Tibial artery (tissue), 4 donors: ENCODE measurements around the gene EXOC3L4.

ENCODE experiments used
- DNase-seq, 2 donors: peaks; one replicate each; pipeline ENCODE4 v3.0.0-alpha.2; 2019
- H3K27ac ChIP-seq, 2 donors: fragments of 200-600 bp; sonication (generic) in 1 of 2; 1 replicate in 1 of 2; 2 replicates in 1 of 2; pipeline ENCODE4 v1.5.1; 2018 to 2019; ENCODE audit warnings: mild to moderate bottlenecking in 1 of 2
- H3K27me3 ChIP-seq, 2 donors: fragments of 200-600 bp; sonication (generic) in 1 of 2; one replicate each; pipeline versions ENCODE4 v1.5.1 to v1.6.0; 2016 to 2019
- H3K36me3 ChIP-seq, 3 donors: fragments of 200-600 bp; sonication (generic) in 2 of 3; one replicate each; pipeline ENCODE4 v1.5.1; 2016 to 2019; ENCODE audit warnings: mild to moderate bottlenecking in 2 of 3
- H3K4me1 ChIP-seq, 4 donors: fragments of 200-600 bp; sonication (generic) in 2 of 4; 1 replicate in 3 of 4; 2 replicates in 1 of 4; pipeline ENCODE4 v1.5.1; 2016 to 2019
- H3K4me3 ChIP-seq, 2 donors: fragments of 200-600 bp; sonication (generic) in 1 of 2; 1 replicate in 1 of 2; 2 replicates in 1 of 2; pipeline ENCODE4 v1.5.1; 2018 to 2019; ENCODE audit warnings: mild to moderate bottlenecking in 2 of 2
- H3K9me3 ChIP-seq, 3 donors: fragments of 200-600 bp; sonication (generic) in 1 of 3; one replicate each; pipeline ENCODE4 v1.5.1; 2016 to 2019
- CTCF ChIP-seq, 2 experiments: fragments of 200-600 bp in 1 of 2; fragments of 450-650 bp in 1 of 2; IDR thresholded peaks; one replicate each; pipeline ENCODE4 v1.5.1; 2017 to 2019; ENCODE audit warnings: antibody characterized with exemption in 2 of 2, mild to moderate bottlenecking in 1 of 2, moderate library complexity in 1 of 2
- intact Hi-C: fragments of 100-400 bp; cut with DNase I; formaldehyde crosslinking; loops from one replicate; pipeline ENCODE4 v1.15.0; 2023; ENCODE audit warnings: low total_unique reads

The EXOC3L4 gene

GRCh38 chr14:103086771-103087342 is 7.7 kb upstream of the EXOC3L4 start:
- H3K36me3 ChIP-seq, result no peaks in the 10 kb centered on the region
- no peak overlapping the region for H3K27ac ChIP-seq
- peaks cover 0 to 84% of the 10 kb centered on the region in 2 donors for H3K27me3 ChIP-seq
- DNase-seq, result no peak
- H3K9me3 ChIP-seq, result no peaks in the 10 kb centered on the region
- H3K4me1 ChIP-seq, result peaks cover 0 to 20% (median 14%) of the 10 kb centered on the region in 4 donors
- TF ChIP-seq CTCF (IDR thresholded peaks at IDR 0.05), result no peak
- H3K4me3 ChIP-seq, result no peak overlapping the region
- intact Hi-C loops, result no loop called here

- TF ChIP-seq CTCF (IDR thresholded peaks at IDR 0.05), result no peak
- DNase-seq, result no peak
- H3K4me1 ChIP-seq, result peaks cover 0 to 21% (median 14%) of the 10 kb centered on the region in 4 donors
Measured at GRCh38 chr14:103087343-103087835, 7.1 kb upstream of the EXOC3L4 start.

GRCh38 chr14:103088921-103089320 is 5.6 kb upstream of the EXOC3L4 start:
- peaks cover 0 to 69% of the 10 kb centered on the region in 2 donors for H3K27me3 ChIP-seq
- no peaks in the 10 kb centered on the region for H3K36me3 ChIP-seq
- intact Hi-C loops, result no loop called here
- TF ChIP-seq CTCF (IDR thresholded peaks at IDR 0.05), result no peak
- DNase-seq, result no peak
- H3K27ac ChIP-seq, result no peak overlapping the region
- H3K9me3 ChIP-seq, result no peaks in the 10 kb centered on the region
- no peak overlapping the region for H3K4me3 ChIP-seq
- peaks cover 0 to 20% (median 13%) of the 10 kb centered on the region in 4 donors for H3K4me1 ChIP-seq

More at GRCh38 chr14:103087343-103087835, 7.1 kb upstream of the EXOC3L4 start:
- H3K27me3 ChIP-seq, result peaks cover 0 to 79% of the 10 kb centered on the region in 2 donors
- H3K9me3 ChIP-seq, result no peaks in the 10 kb centered on the region
- no peak overlapping the region for H3K27ac ChIP-seq
- H3K36me3 ChIP-seq, result no peaks in the 10 kb centered on the region
- intact Hi-C loops, result no loop called here
- H3K4me3 ChIP-seq, result no peak overlapping the region

GRCh38 chr14:103089386-103090335 is 4.9 kb upstream of the EXOC3L4 start:
- H3K4me1 ChIP-seq, result peaks cover 0 to 15% (median 9%) of the 10 kb centered on the region in 4 donors
- H3K9me3 ChIP-seq, result no peaks in the 10 kb centered on the region
- H3K27me3 ChIP-seq, result peaks cover 0 to 61% of the 10 kb centered on the region in 2 donors
- TF ChIP-seq CTCF (IDR thresholded peaks at IDR 0.05), result no peak
- no peak for DNase-seq
- intact Hi-C loops, result no loop called here
- H3K36me3 ChIP-seq, result no peaks in the 10 kb centered on the region
- no peak overlapping the region for H3K27ac ChIP-seq
- H3K4me3 ChIP-seq, result no peak overlapping the region

- Histone ChIP-seq H3K27me3 (peaks cover 0 to 52% of the 10 kb centered on the region in 2 donors), H3K9me3 (no peaks in the 10 kb centered on the region), H3K4me3 (no peak overlapping the region), H3K36me3 (no peaks in the 10 kb centered on the region), H3K27ac (no peak overlapping the region), H3K4me1 (peaks cover 0 to 15% (median 9%) of the 10 kb centered on the region in 4 donors)
- TF ChIP-seq CTCF (IDR thresholded peaks at IDR 0.05), result no peak
- no peak for DNase-seq
- intact Hi-C loops, result no loop called here
Measured at GRCh38 chr14:103090481-103091020, 4.0 kb upstream of the EXOC3L4 start.
